ENCODE data around the gene BCAS1. TPM values are rescaled to one million over a fixed set of nuclear protein-coding genes. Genes with fewer than 3 reads are reported as not detected.

Gene BCAS1
- total RNA-seq, 1 donor from 2014 or later, result 0.81 TPM

DNA sequence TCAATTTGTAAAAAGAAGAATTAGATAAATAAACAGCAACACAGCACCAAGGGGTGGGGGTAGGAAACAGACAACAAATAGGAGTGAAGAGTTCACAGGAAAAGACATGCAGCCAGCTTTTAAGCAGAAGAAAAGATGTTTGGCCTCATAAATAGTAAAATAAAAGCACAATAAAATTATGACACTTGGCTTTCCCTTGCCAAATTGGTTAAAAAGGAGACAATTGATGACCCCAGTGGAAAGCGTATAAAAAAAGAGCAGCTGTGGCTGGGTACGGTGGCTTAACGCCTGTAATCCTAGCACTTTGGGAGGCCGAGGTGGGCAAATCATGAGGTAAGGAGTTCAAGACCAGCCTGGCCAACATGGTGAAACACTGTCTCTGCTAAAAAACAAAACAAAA is 29.1 kb downstream of the BCAS1 start:
- Histone ChIP-seq H3K36me3 (no peaks in the 10 kb centered on the region), H3K9me3 (no peaks in the 10 kb centered on the region), H3K4me1 (no peaks in the 10 kb centered on the region), H3K4me3 (no peak overlapping the region), H3K27ac (no peak overlapping the region), H3K27me3 (no peaks in the 10 kb centered on the region)
- TF ChIP-seq, protein P1, sequence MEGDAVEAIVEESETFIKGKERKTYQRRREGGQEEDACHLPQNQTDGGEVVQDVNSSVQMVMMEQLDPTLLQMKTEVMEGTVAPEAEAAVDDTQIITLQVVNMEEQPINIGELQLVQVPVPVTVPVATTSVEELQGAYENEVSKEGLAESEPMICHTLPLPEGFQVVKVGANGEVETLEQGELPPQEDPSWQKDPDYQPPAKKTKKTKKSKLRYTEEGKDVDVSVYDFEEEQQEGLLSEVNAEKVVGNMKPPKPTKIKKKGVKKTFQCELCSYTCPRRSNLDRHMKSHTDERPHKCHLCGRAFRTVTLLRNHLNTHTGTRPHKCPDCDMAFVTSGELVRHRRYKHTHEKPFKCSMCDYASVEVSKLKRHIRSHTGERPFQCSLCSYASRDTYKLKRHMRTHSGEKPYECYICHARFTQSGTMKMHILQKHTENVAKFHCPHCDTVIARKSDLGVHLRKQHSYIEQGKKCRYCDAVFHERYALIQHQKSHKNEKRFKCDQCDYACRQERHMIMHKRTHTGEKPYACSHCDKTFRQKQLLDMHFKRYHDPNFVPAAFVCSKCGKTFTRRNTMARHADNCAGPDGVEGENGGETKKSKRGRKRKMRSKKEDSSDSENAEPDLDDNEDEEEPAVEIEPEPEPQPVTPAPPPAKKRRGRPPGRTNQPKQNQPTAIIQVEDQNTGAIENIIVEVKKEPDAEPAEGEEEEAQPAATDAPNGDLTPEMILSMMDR (IDR thresholded peaks at IDR 0.05), result no peak
- DNase-seq (no peak), ATAC-seq (no peak)
- intact Hi-C loops (cut with DNase I), result no loop called here

DNA sequence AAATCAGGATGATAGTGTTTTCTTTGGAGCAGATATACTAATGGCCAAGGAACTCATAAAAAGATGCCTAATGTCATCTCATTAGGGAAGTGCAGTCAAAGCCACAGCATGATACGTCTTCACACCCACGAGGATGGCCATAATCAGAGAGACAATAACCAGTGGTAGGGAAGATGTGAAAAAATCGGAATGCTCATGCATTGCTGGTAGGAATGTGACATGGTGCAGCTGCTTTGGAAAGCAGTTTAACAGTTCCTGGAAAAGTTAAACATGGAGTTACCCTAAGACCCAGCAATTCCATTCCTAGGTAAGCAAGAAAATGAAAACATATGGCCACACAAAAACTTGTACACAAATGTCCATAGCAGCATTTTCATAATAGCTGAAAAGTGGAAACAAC is 29.9 kb downstream of the BCAS1 start:
- no peaks in the 10 kb centered on the region for H3K9me3 ChIP-seq
- no peak overlapping the region for H3K4me3 ChIP-seq
- TF ChIP-seq, protein P1 (IDR thresholded peaks at IDR 0.05), result no peak
- no peak overlapping the region for H3K27ac ChIP-seq
- intact Hi-C loops (cut with DNase I), result no loop called here
- ATAC-seq (no peak), DNase-seq (no peak)
- H3K4me1 ChIP-seq, result no peaks in the 10 kb centered on the region
- no peaks in the 10 kb centered on the region for H3K27me3 ChIP-seq
- H3K36me3 ChIP-seq, result no peaks in the 10 kb centered on the region

DNA sequence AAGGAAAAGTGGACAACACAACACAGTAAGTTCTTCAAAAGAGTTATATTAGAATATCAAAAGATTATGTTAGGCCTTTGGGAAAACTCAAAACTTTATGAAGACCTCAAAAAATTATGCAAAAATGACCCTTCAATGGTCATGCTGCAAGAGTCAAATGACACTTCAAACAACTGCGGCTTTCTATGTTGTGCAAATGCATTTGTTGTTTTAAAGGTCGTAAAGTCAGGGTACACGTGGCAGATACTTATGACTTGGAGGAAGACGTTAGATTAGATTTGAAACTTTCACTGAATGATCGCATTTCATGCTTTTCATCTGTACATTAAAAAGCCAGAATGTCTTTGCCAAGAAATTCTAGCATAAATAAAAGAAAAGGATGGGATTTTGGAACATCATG is 31.4 kb downstream of the BCAS1 start:
- TF ChIP-seq, protein P1 (IDR thresholded peaks at IDR 0.05), result no peak
- H3K4me3 ChIP-seq, result no peak overlapping the region
- no peaks in the 10 kb centered on the region for H3K9me3 ChIP-seq
- H3K36me3 ChIP-seq, result no peaks in the 10 kb centered on the region
- H3K27ac ChIP-seq, result no peak overlapping the region
- ATAC-seq (no peak), DNase-seq (no peak)
- no peaks in the 10 kb centered on the region for H3K27me3 ChIP-seq
- H3K4me1 ChIP-seq, result no peaks in the 10 kb centered on the region
- intact Hi-C loops (cut with DNase I), result no loop called here

DNA sequence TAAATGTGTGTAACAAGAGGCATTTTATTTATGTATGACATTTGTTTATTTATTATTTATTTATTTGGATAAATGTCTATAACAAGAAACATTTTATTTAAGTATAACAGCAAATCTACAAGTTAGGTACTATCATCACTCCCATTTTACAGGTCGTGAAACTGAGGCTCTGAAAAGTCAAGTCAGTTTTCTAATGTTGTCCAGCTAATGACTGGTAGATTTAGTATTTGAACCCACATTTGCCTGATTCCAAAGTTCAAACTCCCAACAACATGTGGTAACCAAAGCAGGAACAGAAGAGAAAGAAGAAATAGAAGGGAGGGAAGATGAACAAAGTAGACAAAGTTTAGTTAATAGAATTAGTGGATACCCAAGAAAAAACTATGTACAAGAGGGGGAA is 32.9 kb downstream of the BCAS1 start:
- no peaks in the 10 kb centered on the region for H3K36me3 ChIP-seq
- H3K27ac ChIP-seq, result no peak overlapping the region
- H3K4me3 ChIP-seq, result no peak overlapping the region
- TF ChIP-seq, protein P1 (IDR thresholded peaks at IDR 0.05), result no peak
- intact Hi-C loops (cut with DNase I), result no loop called here
- no peaks in the 10 kb centered on the region for H3K27me3 ChIP-seq
- DNase-seq, result no peak
- no peaks in the 10 kb centered on the region for H3K4me1 ChIP-seq
- H3K9me3 ChIP-seq, result no peaks in the 10 kb centered on the region
- ATAC-seq, result no peak

DNA sequence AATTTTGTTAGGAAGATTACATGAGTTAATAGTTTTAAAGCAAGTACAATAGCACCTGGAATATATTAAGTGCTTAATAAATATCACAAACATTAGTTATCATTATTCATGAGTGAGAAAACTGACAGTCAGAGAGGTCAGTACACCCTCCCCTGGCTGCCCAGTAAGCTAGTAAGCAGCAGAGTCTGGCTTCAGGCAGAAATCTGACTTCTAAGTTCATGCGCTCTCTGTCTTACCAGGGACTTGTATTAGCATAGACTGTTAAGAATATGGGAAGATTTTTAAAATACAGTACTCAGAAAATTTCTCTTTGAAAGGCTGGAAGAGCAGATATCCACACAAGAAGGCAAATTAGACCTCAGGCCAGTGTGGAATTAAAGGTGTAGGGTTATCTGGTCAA is 40.8 kb downstream of the BCAS1 start:
- H3K27me3 ChIP-seq, result no peaks in the 10 kb centered on the region
- H3K27ac ChIP-seq, result no peak overlapping the region
- intact Hi-C loops (cut with DNase I), result no loop called here
- ATAC-seq, result no peak
- H3K36me3 ChIP-seq, result no peaks in the 10 kb centered on the region
- H3K4me1 ChIP-seq, result no peaks in the 10 kb centered on the region
- H3K4me3 ChIP-seq, result no peak overlapping the region
- no peaks in the 10 kb centered on the region for H3K9me3 ChIP-seq
- DNase-seq, result no peak
- TF ChIP-seq, protein P1 (IDR thresholded peaks at IDR 0.05), result no peak

DNA sequence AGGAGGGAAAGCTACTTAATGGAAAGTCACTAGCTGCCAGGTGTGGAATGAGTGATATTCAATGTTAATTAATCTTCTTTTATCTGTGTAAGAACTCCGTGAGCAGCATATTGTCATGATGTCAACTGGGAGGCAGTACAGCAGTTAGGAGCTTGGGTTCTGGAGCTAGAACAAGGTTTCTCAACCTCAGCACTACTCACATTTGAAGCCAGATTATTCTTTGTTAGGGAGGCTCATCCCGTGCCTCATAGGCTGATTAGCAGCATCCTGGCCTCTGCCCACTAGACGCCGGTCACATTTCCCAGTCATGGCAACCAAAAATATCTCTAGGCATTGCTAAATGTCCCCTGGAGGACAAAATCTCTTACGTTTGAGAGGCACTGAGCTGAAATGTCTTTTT is 41.2 kb downstream of the BCAS1 start:
- no peaks in the 10 kb centered on the region for H3K36me3 ChIP-seq
- intact Hi-C loops (cut with DNase I), result no loop called here

More for the DNA sequence above, 41.2 kb downstream of the BCAS1 start:
- TF ChIP-seq, protein P1 (IDR thresholded peaks at IDR 0.05), result no peak
- Histone ChIP-seq H3K27me3 (no peaks in the 10 kb centered on the region), H3K4me1 (no peaks in the 10 kb centered on the region), H3K27ac (no peak overlapping the region), H3K9me3 (no peaks in the 10 kb centered on the region), H3K4me3 (no peak overlapping the region)
- ATAC-seq (no peak), DNase-seq (no peak)

All from upper lobe of right lung (tissue), 1 donor.